HG03175 (cell line): ENCODE data around the gene PSMA4.
A peak's percentile ranks its signal among the peaks of the same experiment; 100 is the strongest.
"Not testable (repeated sequence)": the region's sequence is repeated elsewhere in the genome, so short reads cannot be mapped to it uniquely, and the experiment has no call there.

Experiments used
- ATAC-seq: cut with Tn5 transposase; IDR thresholded peaks from one replicate; pipeline ENCODE4 v1.9.1; 2021; ENCODE audit warnings: mild to moderate bottlenecking, moderate library complexity; ENCODE audit not compliant: unreplicated experiment

The PSMA4 gene

GRCh38 chr15:78550815-78551214, 10.6 kb downstream of the PSMA4 start:
- no peak for ATAC-seq

- ATAC-seq = no peak
These were observed 11.7 kb downstream of the PSMA4 start for GRCh38 chr15:78551902-78552301.

GRCh38 chr15:78552597-78552996, 12.4 kb downstream of the PSMA4 start:
- ATAC-seq = no peak

- ATAC-seq = not testable (repeated sequence)
These were observed 20.0 kb downstream of the PSMA4 start for GRCh38 chr15:78560201-78560600.

GRCh38 chr15:78561490-78561889, 21.2 kb downstream of the PSMA4 start:
- no peak for ATAC-seq

GRCh38 chr15:78563092-78563491, 22.8 kb downstream of the PSMA4 start:
- ATAC-seq = no peak

- ATAC-seq = no peak
These were observed 24.5 kb downstream of the PSMA4 start for GRCh38 chr15:78564743-78565096.

GRCh38 chr15:78565097-78565950, 25.1 kb downstream of the PSMA4 start, which contains the start of gene CHRNA5:
TSS of gene CHRNA5 (plus strand) at chr15:78565520. CDS start at chr15:78565720, 200 bp downstream.
- peak; percentile 62 for ATAC-seq

GRCh38 chr15:78565951-78566774, 25.9 kb downstream of the PSMA4 start:
- ATAC-seq = peak; percentile 29

- ATAC-seq = no peak
These were observed 27.3 kb downstream of the PSMA4 start for GRCh38 chr15:78567531-78567930.

- no peak for ATAC-seq
These were observed 30.5 kb downstream of the PSMA4 start for GRCh38 chr15:78570710-78571109.

- no peak for ATAC-seq
These were observed 31.1 kb downstream of the PSMA4 start for GRCh38 chr15:78571382-78571781.

GRCh38 chr15:78573416-78573815, 33.2 kb downstream of the PSMA4 start:
- no peak for ATAC-seq

- ATAC-seq = no peak
These were observed 34.7 kb downstream of the PSMA4 start for GRCh38 chr15:78574944-78575343.

- ATAC-seq = no peak
These were observed 57.3 kb downstream of the PSMA4 start for GRCh38 chr15:78597583-78597982.

- ATAC-seq = no peak
These were observed 58.1 kb downstream of the PSMA4 start for GRCh38 chr15:78598348-78598747.

- ATAC-seq = no peak
These were observed 58.9 kb downstream of the PSMA4 start for GRCh38 chr15:78599189-78599588.
